ENCODE measurements around the gene DENND2C.

DENND2C gene

DNA sequence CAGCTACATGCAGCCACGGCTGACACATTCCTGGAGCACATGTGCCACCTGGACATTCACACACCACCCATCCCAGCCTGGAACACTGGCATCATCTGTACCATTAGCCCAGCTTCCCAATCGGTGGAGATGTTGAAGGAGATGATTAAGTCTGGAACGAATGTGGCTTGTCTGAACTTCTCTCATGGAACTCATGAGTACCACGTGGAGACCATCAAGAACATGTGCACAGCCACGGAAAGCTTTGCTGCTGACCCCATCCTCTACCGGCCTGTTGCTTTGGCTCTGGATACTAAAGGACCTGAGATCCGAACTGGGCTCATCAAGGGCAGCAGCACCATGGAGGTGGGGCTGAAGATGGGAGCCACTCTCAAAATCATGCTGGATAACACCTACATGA is 133.8 kb downstream of the DENND2C start:
- no peak for DNase-seq

GRCh38 chr1:114535401-114535800 is 134.4 kb downstream of the DENND2C start:
- no peak for DNase-seq
